ENCODE data around the gene DEPDC5.

Gene DEPDC5

GRCh38 chr22:31929167-31929930 lies 175.5 kb downstream of the DEPDC5 start:
- DNase-seq (ENCODE audit: low spot score), result no peak
- no peak for TF ChIP-seq CTCF (IDR thresholded peaks at IDR 0.05; ENCODE audit: extremely low read depth, insufficient read depth, missing control alignments)
- in situ Hi-C loops (cut with MboI; ENCODE audit: low pct_unique_long_range_greater_than_20kb, low sequenced_read_pairs, unreplicated experiment), result no loop called here

GRCh38 chr22:31932863-31933262 lies 179.0 kb downstream of the DEPDC5 start:
- in situ Hi-C loops (cut with MboI; ENCODE audit: low pct_unique_long_range_greater_than_20kb, low sequenced_read_pairs, unreplicated experiment), result no loop called here
- no peak for TF ChIP-seq CTCF (IDR thresholded peaks at IDR 0.05; ENCODE audit: extremely low read depth, insufficient read depth, missing control alignments)
- DNase-seq (ENCODE audit: low spot score), result no peak

GRCh38 chr22:31933406-31933805 lies 179.6 kb downstream of the DEPDC5 start:
- in situ Hi-C loops (cut with MboI; ENCODE audit: low pct_unique_long_range_greater_than_20kb, low sequenced_read_pairs, unreplicated experiment), result no loop called here
- no peak for TF ChIP-seq CTCF (IDR thresholded peaks at IDR 0.05; ENCODE audit: extremely low read depth, insufficient read depth, missing control alignments)

GRCh38 chr22:31933816-31934482 lies 180.1 kb downstream of the DEPDC5 start:
- DNase-seq (ENCODE audit: low spot score), result no peak
- no peak for TF ChIP-seq CTCF (IDR thresholded peaks at IDR 0.05; ENCODE audit: extremely low read depth, insufficient read depth, missing control alignments)
- in situ Hi-C loops (cut with MboI; ENCODE audit: low pct_unique_long_range_greater_than_20kb, low sequenced_read_pairs, unreplicated experiment), result no loop called here

More at GRCh38 chr22:31933406-31933805, 179.6 kb downstream of the DEPDC5 start:
- DNase-seq (ENCODE audit: low spot score), result no peak

GRCh38 chr22:31935961-31936635 lies 182.3 kb downstream of the DEPDC5 start:
- TF ChIP-seq CTCF (IDR thresholded peaks at IDR 0.05; ENCODE audit: extremely low read depth, insufficient read depth, missing control alignments), result no peak
- DNase-seq (ENCODE audit: low spot score), result no peak
- in situ Hi-C loops (cut with MboI; ENCODE audit: low pct_unique_long_range_greater_than_20kb, low sequenced_read_pairs, unreplicated experiment), result no loop called here

- in situ Hi-C loops (cut with MboI; ENCODE audit: low pct_unique_long_range_greater_than_20kb, low sequenced_read_pairs, unreplicated experiment), result no loop called here
- TF ChIP-seq CTCF (IDR thresholded peaks at IDR 0.05; ENCODE audit: extremely low read depth, insufficient read depth, missing control alignments), result no peak
- no peak for DNase-seq (ENCODE audit: low spot score)
Observed at GRCh38 chr22:31937341-31937740, 183.5 kb downstream of the DEPDC5 start.
